OCI-LY1 (cell line): ENCODE data around the gene IGSF11.

Experiments used
- H2AFZ ChIP-seq: fragments of 200-600 bp; sonication (generic), shearing (Covaris generic); 2 replicates; pipeline ENCODE4 v1.6.0; 2014; ENCODE audit warnings: antibody characterized with exemption, mild to moderate bottlenecking, low read length
- H3F3A ChIP-seq: fragments of 200-600 bp; sonication (generic), shearing (Covaris generic); 2 replicates; pipeline ENCODE4 v1.6.0; 2014; ENCODE audit warnings: mild to moderate bottlenecking, antibody characterized with exemption, low read length, moderate library complexity; ENCODE audit not compliant: insufficient read depth
- H3K27ac ChIP-seq: fragments of 200-600 bp; sonication (generic); 2 replicates; pipeline ENCODE4 v1.5.1; 2014; ENCODE audit warnings: low read length, mixed run types, mild to moderate bottlenecking, low read depth; ENCODE audit not compliant: poor library complexity, severe bottlenecking
- H3K27me3 ChIP-seq: fragments of 200-600 bp; sonication (generic); 2 replicates; pipeline ENCODE4 v1.6.0; 2014; ENCODE audit warnings: antibody characterized with exemption, mild to moderate bottlenecking, low read length, moderate library complexity; ENCODE audit not compliant: insufficient read depth
- H3K36me3 ChIP-seq: fragments of 200-600 bp; sonication (generic); 2 replicates; pipeline ENCODE4 v1.6.1; 2014; ENCODE audit warnings: mild to moderate bottlenecking, antibody characterized with exemption, low read length, moderate library complexity, mixed read lengths; ENCODE audit not compliant: insufficient read depth
- H3K4me1 ChIP-seq: fragments of 200-600 bp; sonication (generic); 2 replicates; pipeline ENCODE4 v1.5.1; 2014; ENCODE audit warnings: mild to moderate bottlenecking, low read length, moderate library complexity; ENCODE audit not compliant: insufficient read depth, severe bottlenecking
- H3K4me2 ChIP-seq: fragments of 200-600 bp; sonication (generic), shearing (Covaris generic); 2 replicates; pipeline ENCODE4 v1.6.1; 2014; ENCODE audit warnings: low read length
- H3K4me3 ChIP-seq: fragments of 200-600 bp; sonication (generic); 2 replicates; pipeline ENCODE4 v1.5.1; 2014; ENCODE audit warnings: low read length, low read depth, mild to moderate bottlenecking, mixed read lengths; ENCODE audit not compliant: poor library complexity, severe bottlenecking
- H3K79me2 ChIP-seq: fragments of 200-600 bp; shearing (Covaris generic); 2 replicates; pipeline ENCODE4 v1.6.1; 2016; ENCODE audit warnings: mixed run types, low read length, mixed read lengths; ENCODE audit not compliant: insufficient read depth
- H3K9ac ChIP-seq: fragments of 200-600 bp; sonication (generic), shearing (Covaris generic); 2 replicates; pipeline ENCODE4 v1.6.1; 2014; ENCODE audit warnings: mild to moderate bottlenecking, low read length, mixed read lengths
- H3K9me2 ChIP-seq: fragments of 200-600 bp; sonication (generic), shearing (Covaris generic); 2 replicates; pipeline ENCODE4 v1.6.1; 2014; ENCODE audit warnings: low read depth, mild to moderate bottlenecking, low read length, mixed read lengths
- H3K9me3 ChIP-seq: fragments of 200-600 bp; shearing (Covaris generic); 2 replicates; pipeline ENCODE4 v1.6.1; 2014; ENCODE audit warnings: low read length, mixed read lengths
- H4K20me1 ChIP-seq: fragments of 200-600 bp; sonication (generic), shearing (Covaris generic); 2 replicates; pipeline ENCODE4 v1.6.0; 2016; ENCODE audit warnings: mild to moderate bottlenecking, low read length; ENCODE audit not compliant: insufficient read depth
- CTCF ChIP-seq: fragments of 200-600 bp; sonication (generic), shearing (Covaris generic); IDR thresholded peaks from 2 replicates; pipeline ENCODE4 v1.5.1; 2017; ENCODE audit warnings: mild to moderate bottlenecking, antibody characterized with exemption, low read length, moderate library complexity, mixed read lengths
- EZH2 ChIP-seq: fragments of 200-600 bp; sonication (generic), shearing (Covaris generic); IDR thresholded peaks from 2 replicates; pipeline ENCODE4 v1.8.0; 2017; ENCODE audit warnings: borderline replicate concordance, mixed run types, mild to moderate bottlenecking, antibody characterized with exemption, low read length, moderate library complexity, mixed read lengths

IGSF11 gene

GRCh38 chr3:118931996-118932395, 102.7 kb downstream of the IGSF11 start:
- H3K79me2 ChIP-seq: no peaks in the 10 kb centered on the region
- TF ChIP-seq CTCF (no peak), EZH2 (no peak)

GRCh38 chr3:118927449-118927848, 107.2 kb downstream of the IGSF11 start:
- H3K9me3 ChIP-seq: no peaks in the 10 kb centered on the region
- no peak overlapping the region for H3K27ac ChIP-seq
- H3K36me3 ChIP-seq: no peaks in the 10 kb centered on the region
- no peaks in the 10 kb centered on the region for H3K79me2 ChIP-seq
- TF ChIP-seq EZH2: no peak
- TF ChIP-seq CTCF: no peak
- H3K27me3 ChIP-seq: no peaks in the 10 kb centered on the region
- H3K9me2 ChIP-seq: no peaks in the 10 kb centered on the region
- H3K4me2 ChIP-seq: no peak overlapping the region
- H3K4me1 ChIP-seq: no peaks in the 10 kb centered on the region
- no peak overlapping the region for H3K9ac ChIP-seq
- H4K20me1 ChIP-seq: no peaks in the 10 kb centered on the region
- H3K4me3 ChIP-seq: no peak overlapping the region
- H2AFZ ChIP-seq: no peak overlapping the region
- no peaks in the 10 kb centered on the region for H3F3A ChIP-seq

More at GRCh38 chr3:118931996-118932395, 102.7 kb downstream of the IGSF11 start:
- Histone ChIP-seq H3K9ac (no peak overlapping the region), H2AFZ (no peak overlapping the region), H3K36me3 (no peaks in the 10 kb centered on the region), H3K4me1 (no peaks in the 10 kb centered on the region), H3F3A (no peaks in the 10 kb centered on the region), H3K9me3 (no peaks in the 10 kb centered on the region), H4K20me1 (no peaks in the 10 kb centered on the region), H3K27me3 (no peaks in the 10 kb centered on the region), H3K4me3 (no peak overlapping the region), H3K27ac (no peak overlapping the region), H3K4me2 (no peak overlapping the region), H3K9me2 (no peaks in the 10 kb centered on the region)

- H3K4me3 ChIP-seq: no peak overlapping the region
- H3K9me3 ChIP-seq: no peaks in the 10 kb centered on the region
- TF ChIP-seq CTCF: no peak
- no peak for TF ChIP-seq EZH2
- no peaks in the 10 kb centered on the region for H3F3A ChIP-seq
- H2AFZ ChIP-seq: no peak overlapping the region
- H3K79me2 ChIP-seq: no peaks in the 10 kb centered on the region
- H3K9ac ChIP-seq: no peak overlapping the region
- no peaks in the 10 kb centered on the region for H3K9me2 ChIP-seq
- no peaks in the 10 kb centered on the region for H3K36me3 ChIP-seq
- H4K20me1 ChIP-seq: no peaks in the 10 kb centered on the region
- H3K27me3 ChIP-seq: no peaks in the 10 kb centered on the region
- no peaks in the 10 kb centered on the region for H3K4me1 ChIP-seq
- no peak overlapping the region for H3K27ac ChIP-seq
- no peak overlapping the region for H3K4me2 ChIP-seq
Measured at GRCh38 chr3:118912188-118912587, 122.5 kb downstream of the IGSF11 start.
